GM12878 (cell line): ENCODE results near the gene SLC39A2. TPM values are rescaled to one million over a fixed set of nuclear protein-coding genes. Genes with fewer than 3 reads are reported as not detected.

Source experiments
- ATAC-seq: fragments of 200-7000 bp; cut with Tn5 transposase; 3 replicates; pipeline ENCODE4 v1.9.1; 2020; ENCODE audit warnings: mild to moderate bottlenecking, moderate library complexity
- BruUV-seq: library from RNA; stranded (reverse); fragments of 400-500 nt; replicated peaks from 2 replicates; lab custom pipeline; 2021; lab: Mats Ljungman, UMichigan
- CTCF ChIA-PET: fragments of 300-600 bp; sonication (Branson Sonifier 250); formaldehyde crosslinking; extraction: SDS; loops from one replicate; lab custom pipeline; 2021; ENCODE audit warnings: inconsistent platforms; lab: Yijun Ruan, JAX
- POLR2A ChIA-PET: fragments of 350-600 bp; formaldehyde crosslinking; extraction: SDS; loops from one replicate; lab custom pipeline; 2021; ENCODE audit warnings: inconsistent platforms; lab: Charles Lee
- RAD21 ChIA-PET: fragments of 300-600 bp; sonication (Branson Sonifier 250); formaldehyde crosslinking; loops from one replicate; lab custom pipeline; 2023; ENCODE audit warnings: antibody characterized with exemption; ENCODE audit not compliant: unreplicated experiment; lab: Charles Lee
- SMC1A ChIA-PET: fragments of 300-600 bp; sonication (Branson Sonifier 250); formaldehyde crosslinking; loops from one replicate; lab custom pipeline; 2023; ENCODE audit not compliant: unreplicated experiment, uncharacterized antibody; lab: Charles Lee
- DNase-seq: peaks from one replicate; pipeline ENCODE4 v3.0.0-alpha.2; 2011; ENCODE audit warnings: low read depth, low spot score
- FAIRE-seq: peaks from 3 replicates; lab custom pipeline; 2011; peaks lifted over from hg19 to GRCh38; lab: Jason Lieb, UNC
- H2AFZ ChIP-seq: 2 replicates; pipeline ENCODE4 v1.6.0; 2011; ENCODE audit warnings: low read depth, low read length, control low read depth; ENCODE audit not compliant: control insufficient read depth
- H3K27ac ChIP-seq: 2 replicates; pipeline ENCODE4 v1.5.1; 2011; ENCODE audit warnings: control low read depth; ENCODE audit not compliant: control insufficient read depth, insufficient read depth
- H3K27me3 ChIP-seq, 2 experiments: replicated peaks in 1 of 2; 2 replicates each; pipeline versions ENCODE4 v1.6.0 to v1.6.1; 2011; ENCODE audit warnings: low read length in 1 of 2; ENCODE audit not compliant: control insufficient read depth in 2 of 2, insufficient read depth in 2 of 2
- H3K36me3 ChIP-seq, 2 experiments: 2 replicates each; pipeline ENCODE4 v1.5.1; 2011; ENCODE audit warnings: low read length in 1 of 2; ENCODE audit not compliant: control insufficient read depth in 2 of 2, insufficient read depth in 2 of 2
- H3K4me1 ChIP-seq: 2 replicates; pipeline ENCODE4 v1.6.1; 2011; ENCODE audit warnings: mild to moderate bottlenecking, low read length, moderate library complexity, mixed read lengths; ENCODE audit not compliant: control insufficient read depth, insufficient read depth
- H3K4me2 ChIP-seq: 2 replicates; pipeline ENCODE4 v1.6.0; 2011; ENCODE audit warnings: control low read depth; ENCODE audit not compliant: control insufficient read depth, insufficient read depth
- H3K4me3 ChIP-seq: fragments of 200-600 bp; sonication (generic); 2 replicates; pipeline ENCODE4 v1.5.1; 2016
- H3K79me2 ChIP-seq: 2 replicates; pipeline ENCODE4 v1.6.0; 2011; ENCODE audit warnings: low read length; ENCODE audit not compliant: control insufficient read depth, insufficient read depth
- H3K9ac ChIP-seq: 2 replicates; pipeline ENCODE4 v1.8.0; 2011; ENCODE audit warnings: low read length, control low read depth, mixed read lengths; ENCODE audit not compliant: control insufficient read depth, insufficient read depth
- H3K9me3 ChIP-seq: replicated peaks from 3 replicates; pipeline ENCODE4 v1.5.1; 2011; ENCODE audit warnings: mild to moderate bottlenecking, low read length; ENCODE audit not compliant: control insufficient read depth, insufficient read depth
- H4K20me1 ChIP-seq: 2 replicates; pipeline ENCODE4 v1.6.0; 2011; ENCODE audit not compliant: control insufficient read depth, insufficient read depth
- CREB1 ChIP-seq: IDR thresholded peaks from 2 replicates; pipeline ENCODE4 v1.6.1; 2012; ENCODE audit warnings: low read depth, mild to moderate bottlenecking, inconsistent platforms
- EZH2 ChIP-seq: IDR thresholded peaks from 2 replicates; pipeline ENCODE4 v1.6.1; 2012; ENCODE audit warnings: low read depth, mild to moderate bottlenecking, control low read depth, inconsistent platforms, low read length, borderline replicate concordance; ENCODE audit not compliant: control insufficient read depth
- FOS ChIP-seq: IDR thresholded peaks from 3 replicates; pipeline ENCODE4 v1.6.1; 2011; ENCODE audit warnings: borderline replicate concordance; ENCODE audit not compliant: insufficient read length; ENCODE audit errors: extremely low read depth
- IKZF1 ChIP-seq: fragments of 450-650 bp; conservative IDR thresholded peaks from 2 replicates; pipeline ENCODE4 v1.6.1; 2017; ENCODE audit warnings: antibody characterized with exemption, mild to moderate bottlenecking
- IRF4 ChIP-seq: IDR thresholded peaks from 2 replicates; pipeline ENCODE4 v1.6.1; 2011; ENCODE audit warnings: low read depth, low read length
- TAF1 ChIP-seq: IDR thresholded peaks from 2 replicates; pipeline ENCODE4 v1.6.1; 2011; ENCODE audit warnings: mild to moderate bottlenecking, low read depth, low read length, borderline replicate concordance
- TCF3 ChIP-seq: IDR thresholded peaks from 2 replicates; pipeline ENCODE4 v1.6.1; 2012; ENCODE audit warnings: low read depth, mild to moderate bottlenecking, low read length, borderline replicate concordance; ENCODE audit not compliant: insufficient read depth
- ZNF384 ChIP-seq: IDR thresholded peaks from 2 replicates; pipeline ENCODE4 v1.6.1; 2012; ENCODE audit warnings: low read depth, mild to moderate bottlenecking, low read length, improper control_type of control experiment, borderline replicate concordance
- WGBS: methylation state at CpG from one replicate; pipeline ENCODE4 v1.1.6; 2016; ENCODE audit warnings: low lambda C conversion rate; ENCODE audit not compliant: insufficient replicate concordance, insufficient coverage; ENCODE audit errors: missing lambda C conversion rate; 5-methylcytosine and 5-hydroxymethylcytosine counted together
- in situ Hi-C: fragments of 300-500 bp; cut with MboI; formaldehyde crosslinking; loops from 9 replicates; pipeline ENCODE4 v1.14.3; 2018; ENCODE audit warnings: mixed read lengths
- intact Hi-C: fragments of 100-400 bp; cut with micrococcal nuclease; formaldehyde crosslinking; loops from one replicate; pipeline ENCODE4 v1.14.2; 2022; ENCODE audit not compliant: unreplicated experiment
- polyA plus RNA-seq, 11 experiments: library from polyadenylated mRNA; depleted of rRNA in 4 of 11; unstranded in 6 of 11; stranded (reverse) in 5 of 11; fragments of >200 nt; fragmentation: Nextera tagmentation in 4 of 11; fragmentation: Illumina TruSeq in 1 of 11; extraction: Ambion mirVana in 4 of 11; extraction: Trizol in 1 of 11; gene quantifications; 1 replicate in 1 of 11; 2 replicates in 10 of 11; pipeline versions ENCODE4 v1.2.1 to v1.2.3, GENCODE V29; 2011 to 2016; ENCODE audit warnings: inconsistent platforms in 2 of 11, missing spikeins in 2 of 11, low read depth in 1 of 11
- total RNA-seq, 4 experiments: library from RNA; depleted of rRNA in 3 of 4; stranded (reverse); fragments of >200 nt in 3 of 4; fragmentation: Illumina TruSeq in 1 of 4; extraction: Trizol in 1 of 4; gene quantifications; 2 replicates each; pipeline versions ENCODE4 v1.2.1 to v1.2.3, GENCODE V29; 2013 to 2021
- TF ChIP-seq, protein P1 (sequence below): IDR thresholded peaks from 2 replicates; pipeline ENCODE4 v1.6.1; 2011; ENCODE audit warnings: low read depth, mild to moderate bottlenecking, low read length, moderate library complexity, borderline replicate concordance; ENCODE audit errors: extremely low read depth
- TF ChIP-seq, protein P2 (sequence below), 3 experiments: IDR thresholded peaks in 2 of 3; conservative IDR thresholded peaks in 1 of 3; 2 replicates each; pipeline ENCODE4 v1.5.1; 2011; ENCODE audit warnings: low read depth in 3 of 3, low read length in 3 of 3, mild to moderate bottlenecking in 3 of 3, control low read depth in 2 of 3, moderate library complexity in 2 of 3, inconsistent platforms in 1 of 3, mixed read lengths in 1 of 3; ENCODE audit not compliant: control insufficient read depth in 2 of 3, insufficient read depth in 1 of 3; ENCODE audit errors: extremely low read depth in 1 of 3
- TF ChIP-seq, protein P3 (sequence below): fragments of 450-650 bp; IDR thresholded peaks from 2 replicates; pipeline ENCODE4 v1.6.1; 2016; ENCODE audit warnings: mild to moderate bottlenecking

The SLC39A2 gene
- total and polyA plus RNA-seq, 10 of the 15 experiments (the other 5 are each of a cell fraction or from before 2014, with no cell fraction given), result 0.06 to 0.14 (median 0.11) TPM; not detected in 6

DNA sequence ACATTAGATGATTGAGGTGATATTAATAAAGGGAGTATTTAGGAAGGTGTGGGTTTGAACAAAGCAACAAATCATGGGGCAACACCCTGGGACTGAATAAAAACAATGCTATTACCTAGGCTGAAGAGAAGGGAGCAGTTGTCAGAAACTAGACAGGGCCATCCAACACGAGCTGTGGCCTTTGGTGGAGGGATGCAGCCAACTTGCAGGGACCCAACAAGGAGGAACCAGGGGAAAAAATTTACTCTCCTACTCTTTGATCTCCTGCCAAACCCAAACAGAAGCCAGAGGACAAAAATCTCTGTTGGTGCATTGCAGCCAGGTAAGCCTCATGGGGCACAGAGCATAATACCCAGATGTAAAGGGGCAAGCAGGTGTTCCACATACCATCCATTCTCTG, 12.0 kb downstream of the SLC39A2 start:
- WGBS, result 0% methylated on average over 1 of the region's 1 CpG
- no TSS peak for BruUV-seq

DNA sequence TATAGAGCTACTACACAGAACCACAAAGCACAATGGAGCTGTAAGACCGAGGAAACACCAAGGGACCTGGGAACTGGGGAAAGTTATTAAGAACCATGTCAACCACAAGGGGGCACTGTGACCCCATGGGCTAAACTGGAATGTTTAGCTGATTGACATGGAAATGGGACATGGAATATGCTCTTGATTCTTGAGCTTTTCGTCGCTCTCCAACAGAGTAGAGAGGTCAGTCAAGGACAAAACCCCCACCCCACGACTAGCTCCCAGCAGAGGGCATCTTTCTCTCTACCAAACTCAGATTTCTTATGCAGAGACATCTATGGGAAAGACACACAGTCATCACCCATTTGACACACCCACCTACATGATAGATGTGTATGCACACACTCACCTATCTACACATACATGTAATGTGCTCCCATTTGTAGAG, 15.7 kb downstream of the SLC39A2 start:
- in situ Hi-C loops, result loop anchor here (5.0 kb wide), 1 partner anchor 88 kb away; the partner anchor contains the start of gene TMEM253
- TF ChIP-seq IRF4 (0 out of 2 replicates have a peak, but pooled peaks have one; percentile 40), TAF1 (no peak), EZH2 (0 out of 2 replicates have a peak, but pooled peaks have one; percentile 33), FOS (no peak), ZNF384 (no peak), IKZF1 (0 out of 2 replicates have a peak, but pooled peaks have one; percentile 26), TCF3 (no peak)
- TF ChIP-seq, protein P1, sequence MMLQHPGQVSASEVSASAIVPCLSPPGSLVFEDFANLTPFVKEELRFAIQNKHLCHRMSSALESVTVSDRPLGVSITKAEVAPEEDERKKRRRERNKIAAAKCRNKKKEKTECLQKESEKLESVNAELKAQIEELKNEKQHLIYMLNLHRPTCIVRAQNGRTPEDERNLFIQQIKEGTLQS, result 0 out of 2 replicates have a peak, but pooled peaks have one; percentile 16
- TF ChIP-seq, protein P2, sequence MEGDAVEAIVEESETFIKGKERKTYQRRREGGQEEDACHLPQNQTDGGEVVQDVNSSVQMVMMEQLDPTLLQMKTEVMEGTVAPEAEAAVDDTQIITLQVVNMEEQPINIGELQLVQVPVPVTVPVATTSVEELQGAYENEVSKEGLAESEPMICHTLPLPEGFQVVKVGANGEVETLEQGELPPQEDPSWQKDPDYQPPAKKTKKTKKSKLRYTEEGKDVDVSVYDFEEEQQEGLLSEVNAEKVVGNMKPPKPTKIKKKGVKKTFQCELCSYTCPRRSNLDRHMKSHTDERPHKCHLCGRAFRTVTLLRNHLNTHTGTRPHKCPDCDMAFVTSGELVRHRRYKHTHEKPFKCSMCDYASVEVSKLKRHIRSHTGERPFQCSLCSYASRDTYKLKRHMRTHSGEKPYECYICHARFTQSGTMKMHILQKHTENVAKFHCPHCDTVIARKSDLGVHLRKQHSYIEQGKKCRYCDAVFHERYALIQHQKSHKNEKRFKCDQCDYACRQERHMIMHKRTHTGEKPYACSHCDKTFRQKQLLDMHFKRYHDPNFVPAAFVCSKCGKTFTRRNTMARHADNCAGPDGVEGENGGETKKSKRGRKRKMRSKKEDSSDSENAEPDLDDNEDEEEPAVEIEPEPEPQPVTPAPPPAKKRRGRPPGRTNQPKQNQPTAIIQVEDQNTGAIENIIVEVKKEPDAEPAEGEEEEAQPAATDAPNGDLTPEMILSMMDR (IDR thresholded peaks at IDR 0.05 in 2 of 3, conservative IDR thresholded peaks at IDR 0.05 in 1 of 3; ENCODE audit: control insufficient read depth in 2 of 3, extremely low read depth in 1 of 3, insufficient read depth in 1 of 3, low read depth in 3 of 3, low read length in 3 of 3), result peak; percentile 79 to 93 (median 88); a peak in 5 of 6 replicates
- TF ChIP-seq, protein P3, sequence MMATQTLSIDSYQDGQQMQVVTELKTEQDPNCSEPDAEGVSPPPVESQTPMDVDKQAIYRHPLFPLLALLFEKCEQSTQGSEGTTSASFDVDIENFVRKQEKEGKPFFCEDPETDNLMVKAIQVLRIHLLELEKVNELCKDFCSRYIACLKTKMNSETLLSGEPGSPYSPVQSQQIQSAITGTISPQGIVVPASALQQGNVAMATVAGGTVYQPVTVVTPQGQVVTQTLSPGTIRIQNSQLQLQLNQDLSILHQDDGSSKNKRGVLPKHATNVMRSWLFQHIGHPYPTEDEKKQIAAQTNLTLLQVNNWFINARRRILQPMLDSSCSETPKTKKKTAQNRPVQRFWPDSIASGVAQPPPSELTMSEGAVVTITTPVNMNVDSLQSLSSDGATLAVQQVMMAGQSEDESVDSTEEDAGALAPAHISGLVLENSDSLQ, result peak; percentile 90

More for the DNA sequence above, 12.0 kb downstream of the SLC39A2 start:
- Histone ChIP-seq H2AFZ (no peak overlapping the region), H3K36me3 (no peaks in the 10 kb centered on the region), H3K4me2 (no peak overlapping the region), H3K4me3 (no peak overlapping the region), H3K4me1 (no peaks in the 10 kb centered on the region), H3K27me3 (peaks cover 0 to 1% of the 10 kb centered on the region in 2 experiments; a peak in 1 of 4 replicates), H3K27ac (no peak overlapping the region), H3K9ac (no peak overlapping the region), H3K79me2 (no peaks in the 10 kb centered on the region), H3K9me3 (no peaks in the 10 kb centered on the region), H4K20me1 (no peaks in the 10 kb centered on the region)
- intact Hi-C loops, result no loop called here
- ATAC-seq (no peak), DNase-seq (no peak), FAIRE-seq (no peak)
- in situ Hi-C loops, result no loop called here
- ChIA-PET CTCF (interaction anchor here (0.6 to 10.7 kb wide), 7 partner anchors 25 to 515 kb away, joined by 3 to 253 read pairs (median 13); partner anchors contain the start of gene TMEM253), POLR2A (no interaction called here), RAD21 (interaction anchor here (1.3 kb wide), 1 partner anchor 29 kb away, joined by 4 read pairs; no protein-coding TSS in a partner anchor)
- TF ChIP-seq CREB1, result no peak
- TF ChIP-seq, all 136 proteins: peak for 0
- SMC1A ChIA-PET, result interaction anchor here (5.6 kb wide), 1 partner anchor 94 kb away, joined by 99 read pairs; the partner anchor contains the start of gene TMEM253

More for the DNA sequence above, 15.7 kb downstream of the SLC39A2 start:
- peaks cover 0 to 5% of the 10 kb centered on the region in 2 experiments; a peak in 2 of 4 replicates for H3K27me3 ChIP-seq
- H4K20me1 ChIP-seq, result no peaks in the 10 kb centered on the region
- H2AFZ ChIP-seq, result no peak overlapping the region
- no TSS peak for BruUV-seq
- ChIA-PET CTCF (interaction anchor here (0.6 to 10.7 kb wide), 42 partner anchors 8 to 442 kb away, joined by 3 to 253 read pairs (median 6); partner anchors contain the start of genes ARHGEF40, RNASE13, RNASE7 and TMEM253), POLR2A (interaction anchor here (0.7 to 2.2 kb wide), 5 partner anchors 26 to 89 kb away, joined by 3 to 9 read pairs (median 4); no protein-coding TSS in a partner anchor), RAD21 (interaction anchor here (0.6 to 4.7 kb wide), 29 partner anchors 9 to 886 kb away, joined by 3 to 70 read pairs (median 6); partner anchors contain the start of genes ARHGEF40 and TMEM253), SMC1A (interaction anchor here (0.7 to 5.6 kb wide), 29 partner anchors 8 to 484 kb away, joined by 3 to 99 read pairs (median 5); partner anchors contain the start of genes ARHGEF40 and TMEM253)
- WGBS, result 1% methylated on average over 4 of the region's 4 CpGs
- DNase-seq (peak; percentile 25), ATAC-seq (peak; percentile 91), FAIRE-seq (peak; percentile 99)
- H3K9me3 ChIP-seq, result no peaks in the 10 kb centered on the region
- H3K4me3 ChIP-seq, result no peak overlapping the region
- H3K36me3 ChIP-seq, result no peaks in the 10 kb centered on the region
- no peak overlapping the region for H3K27ac ChIP-seq
- intact Hi-C loops, result loop anchor here (1.0 to 2.0 kb wide), 4 partner anchors 26 to 89 kb away; no protein-coding TSS in a partner anchor
- H3K9ac ChIP-seq, result no peak overlapping the region
- no peaks in the 10 kb centered on the region for H3K4me1 ChIP-seq
- no peaks in the 10 kb centered on the region for H3K79me2 ChIP-seq
- no peak overlapping the region for H3K4me2 ChIP-seq
